Measurements from ENCODE around the gene MINK1.
A peak's percentile ranks its signal among the peaks of the same experiment; 100 is the strongest.

MINK1 gene

DNA sequence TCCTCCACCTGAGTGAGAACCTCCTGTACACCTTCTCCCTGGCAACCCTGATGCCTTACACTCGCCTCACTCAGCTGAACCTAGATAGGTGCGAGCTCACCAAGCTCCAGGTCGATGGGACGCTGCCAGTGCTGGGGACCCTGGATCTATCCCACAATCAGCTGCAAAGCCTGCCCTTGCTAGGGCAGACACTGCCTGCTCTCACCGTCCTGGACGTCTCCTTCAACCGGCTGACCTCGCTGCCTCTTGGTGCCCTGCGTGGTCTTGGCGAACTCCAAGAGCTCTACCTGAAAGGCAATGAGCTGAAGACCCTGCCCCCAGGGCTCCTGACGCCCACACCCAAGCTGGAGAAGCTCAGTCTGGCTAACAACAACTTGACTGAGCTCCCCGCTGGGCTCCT lies 99.6 kb downstream of the MINK1 start:
- Mint-ChIP-seq H3K27me3 (no peaks in the 10 kb centered on the region), H3K9me3 (no peaks in the 10 kb centered on the region), H3K27ac (ENCODE audit: low read depth) (no peak overlapping the region), H3K4me1 (peaks cover 44% of the 10 kb centered on the region), H3K36me3 (ENCODE audit: insufficient read depth) (peaks cover 11% of the 10 kb centered on the region), H3K4me3 (no peak overlapping the region)
- DNase-seq (ENCODE audit: low spot score in 2 of 2) (no peak), ATAC-seq (replicated peaks; ENCODE audit: extremely low read depth, poor library complexity, severe bottlenecking) (no peak)

DNA sequence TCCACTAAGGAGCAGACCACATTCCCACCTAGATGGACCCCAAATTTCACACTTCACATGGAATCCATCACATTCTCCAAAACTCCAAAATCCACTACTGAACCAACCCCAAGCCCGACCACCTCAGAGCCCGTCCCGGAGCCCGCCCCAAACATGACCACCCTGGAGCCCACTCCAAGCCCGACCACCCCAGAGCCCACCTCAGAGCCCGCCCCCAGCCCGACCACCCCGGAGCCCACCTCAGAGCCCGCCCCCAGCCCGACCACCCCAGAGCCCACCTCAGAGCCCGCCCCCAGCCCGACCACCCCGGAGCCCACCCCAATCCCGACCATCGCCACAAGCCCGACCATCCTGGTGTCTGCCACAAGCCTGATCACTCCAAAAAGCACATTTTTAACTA lies 100.5 kb downstream of the MINK1 start:
- ATAC-seq (replicated peaks; ENCODE audit: extremely low read depth, poor library complexity, severe bottlenecking) (no peak), DNase-seq (ENCODE audit: low spot score in 2 of 2) (no peak)
- no peaks in the 10 kb centered on the region for H3K9me3 Mint-ChIP-seq
- no peaks in the 10 kb centered on the region for H3K27me3 Mint-ChIP-seq
- H3K4me3 Mint-ChIP-seq: peak overlapping the region; percentile 51
- H3K4me1 Mint-ChIP-seq: peaks cover 49% of the 10 kb centered on the region
- peaks cover 9% of the 10 kb centered on the region for H3K36me3 Mint-ChIP-seq (ENCODE audit: insufficient read depth)
- H3K27ac Mint-ChIP-seq (ENCODE audit: low read depth): peak overlapping the region; percentile 89

DNA sequence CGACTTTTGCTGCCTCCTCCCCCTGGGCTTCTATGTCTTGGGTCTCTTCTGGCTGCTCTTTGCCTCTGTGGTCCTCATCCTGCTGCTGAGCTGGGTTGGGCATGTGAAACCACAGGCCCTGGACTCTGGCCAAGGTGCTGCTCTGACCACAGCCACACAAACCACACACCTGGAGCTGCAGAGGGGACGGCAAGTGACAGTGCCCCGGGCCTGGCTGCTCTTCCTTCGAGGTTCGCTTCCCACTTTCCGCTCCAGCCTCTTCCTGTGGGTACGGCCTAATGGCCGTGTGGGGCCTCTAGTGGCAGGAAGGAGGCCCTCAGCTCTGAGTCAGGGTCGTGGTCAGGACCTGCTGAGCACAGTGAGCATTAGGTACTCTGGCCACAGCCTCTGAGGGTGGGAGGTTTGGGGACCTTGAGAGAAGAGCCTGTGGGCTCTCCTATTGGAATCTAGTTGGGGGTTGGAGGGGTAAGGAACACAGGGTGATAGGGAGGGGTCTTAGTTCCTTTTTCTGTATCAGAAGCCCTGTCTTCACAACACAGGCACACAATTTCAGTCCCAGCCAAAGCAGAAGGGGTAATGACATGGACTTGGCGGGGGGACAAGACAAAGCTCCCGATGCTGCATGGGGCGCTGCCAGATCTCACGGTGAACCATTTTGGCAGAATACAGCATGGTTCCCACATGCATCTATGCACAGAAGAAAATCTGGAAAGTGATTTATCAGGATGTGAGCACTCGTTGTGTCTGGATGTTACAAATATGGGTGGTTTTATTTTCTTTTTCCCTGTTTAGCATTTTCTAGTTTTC lies 101.2 kb downstream of the MINK1 start:
- DNase-seq (ENCODE audit: low spot score in 2 of 2) (no peak), ATAC-seq (replicated peaks; ENCODE audit: extremely low read depth, poor library complexity, severe bottlenecking) (no peak)
- H3K27ac Mint-ChIP-seq (ENCODE audit: low read depth): peak overlapping the region; percentile 89
- no peaks in the 10 kb centered on the region for H3K27me3 Mint-ChIP-seq
- no peaks in the 10 kb centered on the region for H3K9me3 Mint-ChIP-seq
- peaks cover 57% of the 10 kb centered on the region for H3K4me1 Mint-ChIP-seq
- peaks cover 13% of the 10 kb centered on the region for H3K36me3 Mint-ChIP-seq (ENCODE audit: insufficient read depth)
- H3K4me3 Mint-ChIP-seq: peak overlapping the region; percentile 51

DNA sequence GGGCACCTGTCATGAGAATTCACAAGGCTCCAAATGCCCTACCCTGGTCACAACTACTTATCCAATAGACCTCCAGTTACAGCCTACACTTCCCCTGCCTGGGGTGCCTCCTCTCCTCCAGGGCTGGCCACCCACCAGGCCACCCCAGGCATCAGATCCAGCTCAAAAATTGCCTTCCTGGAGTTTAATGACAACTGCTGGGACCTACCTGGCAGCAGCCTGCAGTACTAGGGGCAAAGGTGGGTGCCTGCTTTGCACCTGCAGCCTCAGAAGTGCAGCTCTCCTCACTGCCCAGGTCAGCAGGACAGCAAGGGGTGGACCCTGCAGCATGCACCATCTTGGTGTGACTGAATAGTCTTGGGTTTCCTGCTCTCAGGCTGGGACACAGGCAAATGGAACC lies 102.5 kb downstream of the MINK1 start:
- Mint-ChIP-seq H3K4me1 (peaks cover 58% of the 10 kb centered on the region), H3K27me3 (no peaks in the 10 kb centered on the region), H3K27ac (ENCODE audit: low read depth) (no peak overlapping the region), H3K9me3 (no peaks in the 10 kb centered on the region), H3K36me3 (ENCODE audit: insufficient read depth) (peaks cover 23% of the 10 kb centered on the region), H3K4me3 (no peak overlapping the region)
- DNase-seq (ENCODE audit: low spot score in 2 of 2): no peak
- no peak for ATAC-seq (replicated peaks; ENCODE audit: extremely low read depth, poor library complexity, severe bottlenecking)

DNA sequence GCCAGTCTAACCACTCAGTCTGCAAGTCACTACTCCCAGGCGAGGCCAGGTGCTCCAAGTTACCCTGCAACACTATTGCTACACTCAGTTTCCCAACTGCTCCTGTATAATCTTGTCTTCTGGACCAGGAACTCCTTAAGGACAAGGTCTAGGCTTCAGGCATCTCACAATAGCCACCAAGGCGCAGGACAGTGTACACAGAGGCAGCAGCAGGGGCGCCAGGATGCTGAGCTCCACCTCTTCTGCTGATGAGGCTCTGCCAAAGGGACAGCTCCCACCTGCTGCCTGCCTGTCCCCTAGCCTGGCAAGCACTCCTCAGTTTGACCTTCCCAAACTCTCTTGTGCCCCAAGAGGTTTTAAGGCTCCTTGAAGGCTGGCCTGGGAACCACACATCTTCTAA lies 103.3 kb downstream of the MINK1 start:
- peaks cover 30% of the 10 kb centered on the region for H3K36me3 Mint-ChIP-seq (ENCODE audit: insufficient read depth)
- no peaks in the 10 kb centered on the region for H3K27me3 Mint-ChIP-seq
- no peak for ATAC-seq (replicated peaks; ENCODE audit: extremely low read depth, poor library complexity, severe bottlenecking)
- no peak overlapping the region for H3K4me3 Mint-ChIP-seq
- H3K4me1 Mint-ChIP-seq: peaks cover 62% of the 10 kb centered on the region
- H3K9me3 Mint-ChIP-seq: no peaks in the 10 kb centered on the region
- no peak overlapping the region for H3K27ac Mint-ChIP-seq (ENCODE audit: low read depth)
- no peak for DNase-seq (ENCODE audit: low spot score in 2 of 2)

DNA sequence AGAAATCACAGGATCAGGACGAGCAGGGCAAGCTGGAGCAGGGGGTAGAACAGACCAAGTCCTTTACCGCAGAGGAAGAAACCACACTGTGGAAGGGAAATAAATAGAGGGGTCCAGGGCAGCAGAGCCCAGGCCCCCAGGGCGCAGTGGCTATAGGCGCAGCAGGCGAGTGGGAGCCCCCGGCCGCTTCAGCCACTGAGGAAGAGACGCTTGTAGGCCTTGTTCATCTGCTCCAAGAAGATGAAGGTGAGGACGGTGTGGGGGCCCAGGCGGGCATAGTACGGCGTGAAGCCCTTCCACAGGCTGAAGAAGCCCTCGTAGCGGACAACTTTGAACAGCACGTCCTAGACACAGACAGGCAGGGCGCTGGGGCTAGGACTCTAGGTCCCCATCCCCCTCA lies 104.4 kb downstream of the MINK1 start:
- Mint-ChIP-seq H3K36me3 (ENCODE audit: insufficient read depth) (peaks cover 31% of the 10 kb centered on the region), H3K4me1 (peaks cover 65% of the 10 kb centered on the region)
- ATAC-seq (replicated peaks; ENCODE audit: extremely low read depth, poor library complexity, severe bottlenecking): no peak

DNA sequence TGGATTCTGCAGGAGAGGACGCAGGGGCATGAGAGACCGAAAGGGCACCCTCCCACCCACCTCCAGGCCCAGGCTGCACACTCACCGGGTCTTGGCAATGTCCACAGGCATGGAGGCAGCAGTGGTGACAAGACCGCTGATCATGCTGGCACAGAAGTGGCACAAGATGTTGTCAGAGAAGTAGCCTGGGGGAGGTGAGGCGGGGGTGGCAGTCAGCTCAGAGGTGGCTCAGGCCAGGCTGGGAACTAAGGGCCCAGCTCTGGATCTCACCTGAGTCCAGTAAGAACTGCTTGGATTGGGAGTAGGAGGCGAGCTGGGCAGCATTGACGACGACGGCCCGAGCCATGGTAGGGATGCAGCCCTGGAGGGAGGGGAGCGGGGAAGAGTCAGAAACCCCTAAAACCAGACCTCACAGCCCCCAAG lies 104.9 kb downstream of the MINK1 start:
- peaks cover 32% of the 10 kb centered on the region for H3K36me3 Mint-ChIP-seq (ENCODE audit: insufficient read depth)
- DNase-seq (ENCODE audit: low spot score in 2 of 2): no peak
- peak overlapping the region; percentile 94 for H3K4me3 Mint-ChIP-seq
- peak overlapping the region; percentile 50 for H3K27ac Mint-ChIP-seq (ENCODE audit: low read depth)
- no peaks in the 10 kb centered on the region for H3K27me3 Mint-ChIP-seq
- H3K9me3 Mint-ChIP-seq: no peaks in the 10 kb centered on the region
- ATAC-seq (replicated peaks; ENCODE audit: extremely low read depth, poor library complexity, severe bottlenecking): no peak
- H3K4me1 Mint-ChIP-seq: peaks cover 70% of the 10 kb centered on the region

More for the DNA sequence above, 104.4 kb downstream of the MINK1 start:
- no peak for DNase-seq (ENCODE audit: low spot score in 2 of 2)
- Mint-ChIP-seq H3K4me3 (no peak overlapping the region), H3K27ac (ENCODE audit: low read depth) (no peak overlapping the region), H3K9me3 (no peaks in the 10 kb centered on the region), H3K27me3 (no peaks in the 10 kb centered on the region)

DNA sequence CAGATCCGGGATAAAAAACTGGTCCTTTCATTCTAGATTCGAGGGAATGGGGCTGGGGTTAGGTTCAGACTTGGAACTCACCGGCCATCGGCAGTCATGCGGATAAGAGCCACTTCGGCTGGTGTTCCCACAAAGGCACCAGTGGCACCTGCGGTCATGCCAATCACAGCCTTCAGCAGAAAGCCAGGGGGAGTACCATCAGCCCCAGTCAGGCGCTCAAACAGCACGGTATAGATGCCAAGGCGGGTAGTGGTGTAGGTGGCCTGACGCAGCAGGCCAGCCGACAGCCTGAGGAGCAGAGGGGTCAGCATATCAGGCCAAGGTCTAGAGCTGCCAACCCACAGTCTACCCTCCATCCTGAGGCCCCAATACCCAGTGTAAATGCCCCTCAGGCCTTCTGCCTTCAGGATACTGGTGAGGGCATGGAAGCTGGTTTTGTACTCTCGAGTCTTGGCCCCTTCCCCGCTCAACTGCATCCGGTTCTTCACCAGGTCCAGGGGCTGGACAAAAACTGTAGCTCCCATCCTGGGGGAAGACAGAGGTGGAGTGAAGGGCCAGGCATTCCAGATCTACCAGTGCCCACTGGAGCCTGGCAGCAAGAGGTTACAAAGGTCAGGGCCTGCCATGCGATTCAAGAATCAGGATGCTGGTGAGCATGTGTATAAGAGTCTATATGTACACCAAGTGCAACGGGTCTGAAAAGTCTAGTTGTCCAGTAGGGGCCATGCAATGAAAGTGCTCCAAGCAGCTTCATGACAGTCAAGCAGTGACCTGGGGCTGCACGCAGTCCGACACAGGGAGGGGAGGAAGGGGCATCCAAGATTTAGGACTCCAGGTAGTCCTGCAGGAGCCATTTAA lies 105.8 kb downstream of the MINK1 start:
- H3K27ac Mint-ChIP-seq (ENCODE audit: low read depth): peak overlapping the region; percentile 50
- ATAC-seq (replicated peaks; ENCODE audit: extremely low read depth, poor library complexity, severe bottlenecking): no peak
- no peaks in the 10 kb centered on the region for H3K27me3 Mint-ChIP-seq
- DNase-seq (ENCODE audit: low spot score in 2 of 2): no peak
- H3K4me1 Mint-ChIP-seq: peaks cover 70% of the 10 kb centered on the region
- peaks cover 36% of the 10 kb centered on the region for H3K36me3 Mint-ChIP-seq (ENCODE audit: insufficient read depth)
- H3K4me3 Mint-ChIP-seq: peak overlapping the region; percentile 94
- no peaks in the 10 kb centered on the region for H3K9me3 Mint-ChIP-seq

DNA sequence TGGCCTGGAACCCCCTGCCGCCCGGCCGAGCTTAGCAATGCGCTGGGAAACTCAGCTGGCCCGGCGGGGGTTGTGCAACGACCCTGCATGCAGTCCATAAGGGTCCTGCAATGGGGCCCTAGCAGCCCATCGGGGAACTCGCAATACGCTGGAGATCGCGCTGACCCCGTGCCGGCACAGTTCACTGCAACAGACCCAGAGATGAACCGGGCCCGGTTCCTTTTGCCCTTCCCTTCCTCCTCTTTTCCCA lies 106.3 kb downstream of the MINK1 start:
- Mint-ChIP-seq H3K36me3 (ENCODE audit: insufficient read depth) (peaks cover 36% of the 10 kb centered on the region), H3K4me3 (peak overlapping the region; percentile 94), H3K27me3 (no peaks in the 10 kb centered on the region), H3K27ac (ENCODE audit: low read depth) (peak overlapping the region; percentile 87), H3K4me1 (peaks cover 70% of the 10 kb centered on the region), H3K9me3 (no peaks in the 10 kb centered on the region)
- DNase-seq (ENCODE audit: low spot score in 2 of 2): peak in 1 of 2 donors; percentile 29
- ATAC-seq (replicated peaks; ENCODE audit: extremely low read depth, poor library complexity, severe bottlenecking): peak; percentile 1

DNA sequence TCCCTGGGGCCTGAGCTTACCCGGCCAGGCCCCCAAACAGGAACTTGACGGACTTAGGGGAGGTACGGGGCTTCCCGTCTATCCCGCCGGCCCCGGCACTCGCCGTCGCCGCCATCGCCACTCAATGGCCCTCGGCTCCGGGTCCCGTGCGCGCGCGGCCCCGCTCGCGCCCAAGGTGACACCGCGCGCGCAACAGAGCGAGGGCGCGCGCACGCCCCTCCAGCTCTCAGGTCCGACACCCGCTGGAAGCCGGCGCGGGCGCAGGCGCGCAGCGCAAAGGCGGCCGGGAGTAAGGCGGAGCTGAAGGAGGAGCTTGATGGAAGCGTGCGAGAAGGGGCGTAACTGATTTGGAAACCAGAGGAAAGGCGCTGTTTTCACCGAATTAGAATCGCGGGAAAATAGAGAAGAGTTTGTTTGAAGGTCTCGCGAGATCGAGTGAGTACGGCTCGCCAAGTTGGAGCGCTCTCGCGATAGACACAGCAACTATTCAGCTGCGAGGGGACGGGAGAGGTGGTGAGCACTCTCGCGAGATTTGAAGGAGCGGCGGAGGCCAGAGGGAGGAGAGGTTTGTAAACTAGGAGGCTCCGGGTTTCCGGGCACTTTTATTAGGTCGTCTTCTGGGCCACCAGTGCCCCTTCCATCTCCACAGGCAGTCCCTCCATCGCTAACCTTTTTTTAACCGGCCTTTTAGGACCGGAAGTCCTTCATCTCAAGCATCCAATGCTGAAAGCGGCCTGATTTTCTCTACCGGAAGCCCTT lies 106.8 kb downstream of the MINK1 start, which contains the start of the genes RNF167 and SLC25A11:
TSS of gene RNF167 (plus strand) at position 473 of the 759 bp plus-strand sequence. CDS start 642 bp downstream, outside the sequence.
TSS of gene SLC25A11 (minus strand) at position 251 of the 759 bp plus-strand sequence. CDS start at position 115, 136 bp downstream.
- Mint-ChIP-seq H3K36me3 (ENCODE audit: insufficient read depth) (peaks cover 40% of the 10 kb centered on the region), H3K27me3 (no peaks in the 10 kb centered on the region), H3K9me3 (no peaks in the 10 kb centered on the region), H3K4me3 (peak within 1 kb of the TSS; percentile 94), H3K27ac (ENCODE audit: low read depth) (peak within 1 kb of the TSS; percentile 87), H3K4me1 (peaks cover 72% of the 10 kb centered on the region)
- DNase-seq (ENCODE audit: low spot score in 2 of 2) (peak; percentile 93 to 99), ATAC-seq (replicated peaks; ENCODE audit: extremely low read depth, poor library complexity, severe bottlenecking) (peak; percentile 86)

DNA sequence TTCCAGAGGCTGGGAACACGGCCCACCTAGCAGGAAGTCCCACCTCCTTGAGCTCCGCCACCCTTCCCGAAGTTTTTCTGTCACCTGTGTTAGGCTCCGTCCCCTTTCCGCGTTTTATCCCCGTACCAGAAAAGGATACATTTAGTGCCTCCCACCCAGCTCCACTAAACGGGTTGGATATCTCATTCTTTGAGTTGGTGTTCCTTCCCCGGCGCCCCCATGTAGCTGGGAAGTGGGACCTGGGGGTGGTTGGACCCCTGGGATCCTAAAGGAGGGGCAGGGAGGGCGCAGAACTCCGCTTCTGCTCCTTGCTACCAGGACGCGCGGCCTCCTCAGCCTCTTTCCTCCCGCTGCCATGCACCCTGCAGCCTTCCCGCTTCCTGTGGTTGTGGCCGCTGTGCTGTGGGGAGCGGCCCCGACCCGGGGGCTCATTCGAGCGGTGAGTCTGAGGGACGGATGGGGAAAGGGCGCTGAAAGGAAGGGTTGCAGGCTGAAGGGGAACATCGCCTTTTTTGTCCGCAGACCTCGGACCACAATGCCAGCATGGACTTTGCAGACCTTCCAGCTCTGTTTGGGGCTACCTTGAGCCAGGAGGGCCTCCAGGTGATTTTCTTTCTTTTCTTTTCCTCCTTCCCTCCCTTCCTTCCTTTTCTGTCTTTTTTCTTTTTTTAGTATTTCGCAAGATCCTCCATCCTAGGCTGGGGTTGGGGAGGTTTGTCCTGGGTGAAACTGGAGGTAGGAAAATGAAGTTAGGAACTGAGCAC lies 107.6 kb downstream of the MINK1 start:
- H3K4me3 Mint-ChIP-seq: peak overlapping the region; percentile 94
- H3K9me3 Mint-ChIP-seq: no peaks in the 10 kb centered on the region
- ATAC-seq (replicated peaks; ENCODE audit: extremely low read depth, poor library complexity, severe bottlenecking) (no peak), DNase-seq (ENCODE audit: low spot score in 2 of 2) (no peak)
- H3K27ac Mint-ChIP-seq (ENCODE audit: low read depth): peak overlapping the region; percentile 87
- H3K36me3 Mint-ChIP-seq (ENCODE audit: insufficient read depth): peaks cover 47% of the 10 kb centered on the region
- no peaks in the 10 kb centered on the region for H3K27me3 Mint-ChIP-seq
- H3K4me1 Mint-ChIP-seq: peaks cover 79% of the 10 kb centered on the region

DNA sequence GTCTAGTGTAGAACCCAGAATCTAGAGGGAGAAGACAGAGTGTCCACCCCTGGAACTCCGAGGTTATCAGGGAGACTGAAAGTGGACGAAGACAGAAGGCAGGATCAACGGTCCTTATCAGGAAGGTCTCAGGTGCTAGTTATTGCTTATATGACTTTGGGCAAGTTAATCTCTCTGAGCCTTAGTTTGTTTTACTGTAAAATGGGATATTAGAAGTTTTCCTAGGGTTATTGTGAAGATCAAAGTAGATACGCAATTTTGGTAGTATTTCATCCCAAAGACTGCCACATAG lies 108.1 kb downstream of the MINK1 start:
- Mint-ChIP-seq H3K27me3 (no peaks in the 10 kb centered on the region), H3K9me3 (no peaks in the 10 kb centered on the region), H3K4me3 (peak overlapping the region; percentile 94), H3K36me3 (ENCODE audit: insufficient read depth) (peaks cover 51% of the 10 kb centered on the region), H3K27ac (ENCODE audit: low read depth) (peak overlapping the region; percentile 87), H3K4me1 (peaks cover 77% of the 10 kb centered on the region)
- ATAC-seq (replicated peaks; ENCODE audit: extremely low read depth, poor library complexity, severe bottlenecking) (no peak), DNase-seq (ENCODE audit: low spot score in 2 of 2) (no peak)
